ENCODE measurements around the gene PDZD4.

PDZD4 gene

GRCh38 chrX:153814591-153815315, 15.6 kb downstream of the PDZD4 start:
- DNase-seq (ENCODE audit: extremely low read depth in 1 of 2, low read depth in 1 of 2), result no peak

GRCh38 chrX:153813161-153813560, 17.2 kb downstream of the PDZD4 start:
- DNase-seq (ENCODE audit: extremely low read depth in 1 of 2, low read depth in 1 of 2), result no peak

- DNase-seq (ENCODE audit: extremely low read depth in 1 of 2, low read depth in 1 of 2), result no peak
Observed at GRCh38 chrX:153812220-153812619, 18.1 kb downstream of the PDZD4 start.

GRCh38 chrX:153807976-153808375, 22.4 kb downstream of the PDZD4 start:
- no peak for DNase-seq (ENCODE audit: extremely low read depth in 1 of 2, low read depth in 1 of 2)

- DNase-seq (ENCODE audit: extremely low read depth in 1 of 2, low read depth in 1 of 2), result no peak
Observed at GRCh38 chrX:153806999-153807575, 23.3 kb downstream of the PDZD4 start.

GRCh38 chrX:153805436-153805835, 24.9 kb downstream of the PDZD4 start:
- no peak for DNase-seq (ENCODE audit: extremely low read depth in 1 of 2, low read depth in 1 of 2)

- no peak for DNase-seq (ENCODE audit: extremely low read depth in 1 of 2, low read depth in 1 of 2)
Observed at GRCh38 chrX:153804621-153805020, 25.7 kb downstream of the PDZD4 start.

- no peak for DNase-seq (ENCODE audit: extremely low read depth in 1 of 2, low read depth in 1 of 2)
Observed at GRCh38 chrX:153804100-153804595, 26.2 kb downstream of the PDZD4 start.

GRCh38 chrX:153803211-153804099, 26.9 kb downstream of the PDZD4 start:
- no peak for DNase-seq (ENCODE audit: extremely low read depth in 1 of 2, low read depth in 1 of 2)

- DNase-seq (ENCODE audit: extremely low read depth in 1 of 2, low read depth in 1 of 2), result no peak
Observed at GRCh38 chrX:153802513-153803045, 27.8 kb downstream of the PDZD4 start.

GRCh38 chrX:153801669-153802068, 28.7 kb downstream of the PDZD4 start:
- no peak for DNase-seq (ENCODE audit: extremely low read depth in 1 of 2, low read depth in 1 of 2)

- no peak for DNase-seq (ENCODE audit: extremely low read depth in 1 of 2, low read depth in 1 of 2)
Observed at GRCh38 chrX:153800746-153801145, 29.6 kb downstream of the PDZD4 start.

GRCh38 chrX:153800177-153800722, 30.1 kb downstream of the PDZD4 start:
- no peak for DNase-seq (ENCODE audit: extremely low read depth in 1 of 2, low read depth in 1 of 2)

GRCh38 chrX:153799326-153799725, 31.0 kb downstream of the PDZD4 start:
- DNase-seq (ENCODE audit: extremely low read depth in 1 of 2, low read depth in 1 of 2), result no peak

GRCh38 chrX:153797415-153798015, 32.8 kb downstream of the PDZD4 start:
- DNase-seq (ENCODE audit: extremely low read depth in 1 of 2, low read depth in 1 of 2), result no peak

GRCh38 chrX:153794897-153795816, 35.2 kb downstream of the PDZD4 start:
- no peak for DNase-seq (ENCODE audit: extremely low read depth in 1 of 2, low read depth in 1 of 2)

GRCh38 chrX:153794018-153794896, 36.1 kb downstream of the PDZD4 start, which contains the start of the genes IDH3G and SSR4:
Gene IDH3G (minus strand): TSS chrX:153794375. CDS start chrX:153794326, 49 bp downstream.
Gene SSR4 (plus strand): TSS chrX:153794668. CDS start chrX:153794688, 20 bp downstream.
- peak; percentile 79 to 83 for DNase-seq (ENCODE audit: extremely low read depth in 1 of 2, low read depth in 1 of 2)

- DNase-seq (ENCODE audit: extremely low read depth in 1 of 2, low read depth in 1 of 2), result no peak
Observed at GRCh38 chrX:153793291-153793690, 37.1 kb downstream of the PDZD4 start.
